Activated T-cell treated with anti-CD3 and anti-CD28 coated beads for 4 hours (primary cell): Measurements from ENCODE around the gene LRP5.

Experiments used
- DNase-seq: peaks from one replicate; pipeline ENCODE4 v3.0.0-alpha.2; 2020

LRP5 gene

GRCh38 chr11:68347841-68348240 lies 35.5 kb downstream of the LRP5 start:
- DNase-seq: no peak

GRCh38 chr11:68349461-68350249 lies 37.3 kb downstream of the LRP5 start:
- no peak for DNase-seq

GRCh38 chr11:68350759-68351449 lies 38.5 kb downstream of the LRP5 start:
- DNase-seq: no peak

GRCh38 chr11:68351450-68352275 lies 39.3 kb downstream of the LRP5 start:
- DNase-seq: no peak

GRCh38 chr11:68352591-68352990 lies 40.2 kb downstream of the LRP5 start:
- DNase-seq: no peak

- no peak for DNase-seq
Observed at GRCh38 chr11:68353118-68353517, 40.7 kb downstream of the LRP5 start.

GRCh38 chr11:68353669-68354068 lies 41.3 kb downstream of the LRP5 start:
- no peak for DNase-seq

- DNase-seq: no peak
Observed at GRCh38 chr11:68354148-68354872, 41.9 kb downstream of the LRP5 start.

GRCh38 chr11:68355471-68355870 lies 43.1 kb downstream of the LRP5 start:
- no peak for DNase-seq

GRCh38 chr11:68357568-68357967 lies 45.2 kb downstream of the LRP5 start:
- DNase-seq: no peak

GRCh38 chr11:68358416-68358815 lies 46.0 kb downstream of the LRP5 start:
- DNase-seq: no peak

GRCh38 chr11:68361702-68362101 lies 49.3 kb downstream of the LRP5 start:
- DNase-seq: no peak

GRCh38 chr11:68362801-68363379 lies 50.5 kb downstream of the LRP5 start:
- no peak for DNase-seq

GRCh38 chr11:68363776-68364175 lies 51.4 kb downstream of the LRP5 start:
- DNase-seq: no peak

GRCh38 chr11:68364581-68364980 lies 52.2 kb downstream of the LRP5 start:
- no peak for DNase-seq

GRCh38 chr11:68365943-68366435 lies 53.6 kb downstream of the LRP5 start:
- no peak for DNase-seq

GRCh38 chr11:68367252-68367651 lies 54.9 kb downstream of the LRP5 start:
- DNase-seq: no peak

- DNase-seq: no peak
Observed at GRCh38 chr11:68369756-68370155, 57.4 kb downstream of the LRP5 start.

GRCh38 chr11:68370211-68371111 lies 58.1 kb downstream of the LRP5 start:
- DNase-seq: no peak

- no peak for DNase-seq
Observed at GRCh38 chr11:68371171-68372041, 59.0 kb downstream of the LRP5 start.
